M059J (cell line): ENCODE measurements around the gene CD300LG. TPM values are rescaled to one million over a fixed set of nuclear protein-coding genes. Genes with fewer than 3 reads are reported as not detected.
"Not testable (repeated sequence)": the region's sequence is repeated elsewhere in the genome, so short reads cannot be mapped to it uniquely, and the experiment has no call there.

Experiments
- DNase-seq: peaks from one replicate; pipeline ENCODE4 v3.0.0-alpha.2; 2012; ENCODE audit warnings: low read depth
- total RNA-seq: library from RNA; depleted of rRNA; stranded (reverse); fragments of >200 nt; shearing (Covaris generic); gene quantifications from 2 replicates; pipeline ENCODE4 v1.2.3, GENCODE V29; 2014

CD300LG gene
- total RNA-seq, 1 experiment from 2014 or later: not detected

- DNase-seq: no peak
These were observed 7.5 kb downstream of the CD300LG start for GRCh38 chr17:43854498-43854897.

GRCh38 chr17:43855061-43855460 lies 8.1 kb downstream of the CD300LG start:
- DNase-seq: no peak

- DNase-seq: no peak
These were observed 9.2 kb downstream of the CD300LG start for GRCh38 chr17:43856141-43856540.

- DNase-seq: no peak
These were observed 10.2 kb downstream of the CD300LG start for GRCh38 chr17:43857141-43857540.

GRCh38 chr17:43857957-43858600 lies 11.1 kb downstream of the CD300LG start:
- DNase-seq: no peak

GRCh38 chr17:43860077-43860725 lies 13.2 kb downstream of the CD300LG start:
- no peak for DNase-seq

- DNase-seq: no peak
These were observed 14.1 kb downstream of the CD300LG start for GRCh38 chr17:43860927-43861622.

- no peak for DNase-seq
These were observed 15.0 kb downstream of the CD300LG start for GRCh38 chr17:43861960-43862359.

GRCh38 chr17:43864161-43864984 lies 17.4 kb downstream of the CD300LG start:
- no peak for DNase-seq

- no peak for DNase-seq
These were observed 21.4 kb downstream of the CD300LG start for GRCh38 chr17:43868226-43868994.

- DNase-seq: not testable (repeated sequence)
These were observed 22.1 kb downstream of the CD300LG start for GRCh38 chr17:43869031-43869430.

GRCh38 chr17:43871946-43872690 lies 25.1 kb downstream of the CD300LG start:
- DNase-seq: peak; percentile 20

GRCh38 chr17:43873091-43873490 lies 26.1 kb downstream of the CD300LG start:
- no peak for DNase-seq

- no peak for DNase-seq
These were observed 26.8 kb downstream of the CD300LG start for GRCh38 chr17:43873815-43874214.

- DNase-seq: no peak
These were observed 27.3 kb downstream of the CD300LG start for GRCh38 chr17:43874293-43874692.

- DNase-seq: no peak
These were observed 28.6 kb downstream of the CD300LG start for GRCh38 chr17:43875476-43876147.

- DNase-seq: no peak
These were observed 30.1 kb downstream of the CD300LG start for GRCh38 chr17:43877031-43877430.

GRCh38 chr17:43877451-43878155 lies 30.6 kb downstream of the CD300LG start:
- DNase-seq: no peak
